ENCODE results near the gene PTPRN2. TPM values are rescaled to one million over a fixed set of nuclear protein-coding genes. Genes with fewer than 3 reads are reported as not detected.

PTPRN2 gene
- total RNA-seq, 1 donor from 2014 or later = 11.4 TPM

DNA sequence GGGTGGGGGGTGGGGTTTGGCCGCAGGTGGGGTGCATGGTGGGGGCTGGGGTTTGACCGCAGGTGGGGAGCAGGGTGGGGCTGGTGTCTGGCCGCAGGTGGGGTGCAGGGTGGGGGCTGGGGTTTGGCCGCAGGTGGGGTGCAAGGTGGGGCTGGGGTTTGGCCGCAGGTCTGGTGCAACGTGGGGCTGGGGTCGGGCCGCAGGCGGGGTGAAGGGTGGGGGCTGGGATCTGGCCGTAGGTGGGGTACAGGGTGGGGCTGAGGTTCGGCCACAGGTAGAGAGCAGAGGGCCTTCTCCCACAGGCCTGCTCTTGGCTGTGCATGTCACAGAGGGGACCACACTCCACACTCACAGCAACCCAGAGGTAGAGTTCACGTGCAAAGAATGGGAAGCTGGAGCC is 586.6 kb downstream of the PTPRN2 start:
- DNase-seq (ENCODE audit: low spot score, unreplicated experiment) = no peak
- Mint-ChIP-seq H3K4me3 (ENCODE audit: low read depth) (no peak overlapping the region), H3K4me1 (ENCODE audit: low read depth) (no peaks in the 10 kb centered on the region), H3K36me3 (ENCODE audit: insufficient read depth) (no peaks in the 10 kb centered on the region), H3K9me3 (ENCODE audit: low read depth) (no peaks in the 10 kb centered on the region), H3K27me3 (peaks cover 4% of the 10 kb centered on the region), H3K27ac (no peak overlapping the region)
- TF ChIP-seq CTCF (IDR thresholded peaks at IDR 0.05; ENCODE audit: unreplicated experiment) = no peak

GRCh38 chr7:158000160-158000559 is 587.5 kb downstream of the PTPRN2 start:
- Mint-ChIP-seq H3K36me3 (ENCODE audit: insufficient read depth) (no peaks in the 10 kb centered on the region), H3K4me3 (ENCODE audit: low read depth) (no peak overlapping the region), H3K9me3 (ENCODE audit: low read depth) (no peaks in the 10 kb centered on the region), H3K4me1 (ENCODE audit: low read depth) (no peaks in the 10 kb centered on the region), H3K27ac (no peak overlapping the region), H3K27me3 (peaks cover 5% of the 10 kb centered on the region)
- no peak for TF ChIP-seq CTCF (IDR thresholded peaks at IDR 0.05; ENCODE audit: unreplicated experiment)
- DNase-seq (ENCODE audit: low spot score, unreplicated experiment) = no peak

DNA sequence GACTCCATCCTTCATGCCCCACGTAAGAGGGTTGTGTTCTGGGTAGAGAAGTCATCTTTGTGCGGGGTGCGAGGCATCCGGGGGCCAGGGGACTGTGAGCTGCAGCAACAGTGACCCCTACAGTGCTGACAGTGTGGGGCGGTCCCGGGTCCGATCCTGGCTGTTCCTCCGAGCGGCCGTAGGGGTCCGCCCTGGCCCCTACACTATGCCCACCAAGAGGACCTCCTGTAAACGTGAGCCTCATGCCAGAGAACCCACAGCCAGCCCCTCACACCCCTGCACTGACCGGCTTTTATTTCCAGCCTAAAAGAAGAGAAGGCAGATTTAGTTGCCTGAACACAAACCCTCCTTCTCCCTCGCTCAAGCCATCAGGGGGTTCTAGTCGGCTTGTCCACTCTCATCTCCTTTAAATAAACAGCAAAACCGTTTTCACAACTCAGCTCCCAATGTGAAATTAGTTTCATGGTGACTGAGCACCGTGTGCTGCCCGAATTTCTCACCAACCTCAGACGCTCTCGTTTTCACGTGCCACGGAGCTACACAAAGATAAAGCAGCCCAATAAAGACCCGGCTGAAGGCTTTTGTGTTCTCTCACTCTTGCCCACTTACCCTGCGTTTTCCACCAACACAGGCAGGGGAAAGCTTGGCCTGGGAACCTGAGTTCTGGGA is 588.6 kb downstream of the PTPRN2 start:
- H3K4me1 Mint-ChIP-seq (ENCODE audit: low read depth) = peaks cover 3% of the 10 kb centered on the region
- no peak for TF ChIP-seq CTCF (IDR thresholded peaks at IDR 0.05; ENCODE audit: unreplicated experiment)
- no peak for DNase-seq (ENCODE audit: low spot score, unreplicated experiment)
- no peaks in the 10 kb centered on the region for H3K36me3 Mint-ChIP-seq (ENCODE audit: insufficient read depth)
- no peak overlapping the region for H3K4me3 Mint-ChIP-seq (ENCODE audit: low read depth)
- H3K27ac Mint-ChIP-seq = no peak overlapping the region
- no peaks in the 10 kb centered on the region for H3K9me3 Mint-ChIP-seq (ENCODE audit: low read depth)
- H3K27me3 Mint-ChIP-seq = peaks cover 14% of the 10 kb centered on the region

GRCh38 chr7:157997471-157997870 is 590.2 kb downstream of the PTPRN2 start:
- Mint-ChIP-seq H3K27ac (no peak overlapping the region), H3K4me3 (ENCODE audit: low read depth) (no peak overlapping the region), H3K36me3 (ENCODE audit: insufficient read depth) (no peaks in the 10 kb centered on the region), H3K4me1 (ENCODE audit: low read depth) (peaks cover 3% of the 10 kb centered on the region), H3K27me3 (peaks cover 15% of the 10 kb centered on the region), H3K9me3 (ENCODE audit: low read depth) (no peaks in the 10 kb centered on the region)
- no peak for DNase-seq (ENCODE audit: low spot score, unreplicated experiment)
- no peak for TF ChIP-seq CTCF (IDR thresholded peaks at IDR 0.05; ENCODE audit: unreplicated experiment)

DNA sequence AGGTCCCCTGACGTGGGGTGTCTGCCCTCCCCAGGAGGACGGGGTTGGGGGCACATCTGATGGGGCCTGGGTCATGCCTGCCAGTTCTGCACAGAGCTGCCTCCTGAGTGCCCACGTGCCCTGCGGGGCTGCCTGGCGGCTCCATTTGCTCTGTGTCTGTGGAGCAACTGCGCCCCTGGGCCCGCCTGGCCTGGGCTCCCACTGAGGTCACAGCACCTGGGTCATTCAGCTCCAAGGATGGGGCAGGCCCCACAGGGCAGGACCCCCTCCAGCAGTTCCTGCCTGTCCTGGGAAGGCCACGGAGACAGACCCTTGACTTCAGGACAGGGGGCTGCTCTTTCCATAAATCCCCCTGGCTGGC is 590.6 kb downstream of the PTPRN2 start:
- no peak for DNase-seq (ENCODE audit: low spot score, unreplicated experiment)
- Mint-ChIP-seq H3K9me3 (ENCODE audit: low read depth) (no peaks in the 10 kb centered on the region), H3K36me3 (ENCODE audit: insufficient read depth) (no peaks in the 10 kb centered on the region), H3K27ac (no peak overlapping the region), H3K4me3 (ENCODE audit: low read depth) (no peak overlapping the region), H3K27me3 (peaks cover 15% of the 10 kb centered on the region), H3K4me1 (ENCODE audit: low read depth) (peaks cover 3% of the 10 kb centered on the region)
- no peak for TF ChIP-seq CTCF (IDR thresholded peaks at IDR 0.05; ENCODE audit: unreplicated experiment)
